Keratinocyte (primary cell): ENCODE results near the gene SLC4A9.
"Not testable (repeated sequence)": the region's sequence is repeated elsewhere in the genome, so short reads cannot be mapped to it uniquely, and the experiment has no call there.

ENCODE experiments used
- EZH2 ChIP-seq: IDR thresholded peaks from one replicate; pipeline ENCODE4 v1.6.1; 2012; ENCODE audit warnings: inconsistent platforms, mild to moderate bottlenecking, low read length, moderate library complexity
- TF ChIP-seq, protein P1 (sequence below), 3 experiments: IDR thresholded peaks in 1 of 3; conservative IDR thresholded peaks in 1 of 3; optimal IDR thresholded peaks in 1 of 3; 2 replicates in 2 of 3; 3 replicates in 1 of 3; pipeline versions ENCODE3 to v1.5.1; 2011; ENCODE audit warnings: low read length in 3 of 3, mild to moderate bottlenecking in 3 of 3, moderate library complexity in 2 of 3, control low read depth in 1 of 3, inconsistent platforms in 1 of 3; ENCODE audit not compliant: insufficient read depth in 2 of 3; ENCODE audit errors: extremely low read depth in 1 of 3

DNA sequence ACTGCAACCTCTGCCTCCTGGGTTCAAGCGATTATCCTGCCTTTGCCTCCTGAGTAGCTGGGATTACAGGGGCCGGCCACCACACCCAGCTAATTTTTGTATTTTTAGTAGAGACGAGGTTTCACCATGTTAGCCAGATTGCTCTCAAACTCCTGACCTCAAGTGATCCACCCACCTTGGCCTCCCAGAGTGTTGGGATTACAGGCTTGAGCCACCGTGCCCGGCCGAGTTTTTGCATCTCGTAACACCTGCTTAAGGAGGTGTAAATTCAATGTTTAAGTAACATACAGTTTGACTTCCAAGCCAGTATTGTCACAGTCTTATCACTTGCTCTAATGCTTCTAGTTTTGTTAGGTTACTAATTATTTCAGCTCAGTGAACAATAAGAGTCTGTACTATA, 61.4 kb downstream of the SLC4A9 start:
- TF ChIP-seq, protein P1, sequence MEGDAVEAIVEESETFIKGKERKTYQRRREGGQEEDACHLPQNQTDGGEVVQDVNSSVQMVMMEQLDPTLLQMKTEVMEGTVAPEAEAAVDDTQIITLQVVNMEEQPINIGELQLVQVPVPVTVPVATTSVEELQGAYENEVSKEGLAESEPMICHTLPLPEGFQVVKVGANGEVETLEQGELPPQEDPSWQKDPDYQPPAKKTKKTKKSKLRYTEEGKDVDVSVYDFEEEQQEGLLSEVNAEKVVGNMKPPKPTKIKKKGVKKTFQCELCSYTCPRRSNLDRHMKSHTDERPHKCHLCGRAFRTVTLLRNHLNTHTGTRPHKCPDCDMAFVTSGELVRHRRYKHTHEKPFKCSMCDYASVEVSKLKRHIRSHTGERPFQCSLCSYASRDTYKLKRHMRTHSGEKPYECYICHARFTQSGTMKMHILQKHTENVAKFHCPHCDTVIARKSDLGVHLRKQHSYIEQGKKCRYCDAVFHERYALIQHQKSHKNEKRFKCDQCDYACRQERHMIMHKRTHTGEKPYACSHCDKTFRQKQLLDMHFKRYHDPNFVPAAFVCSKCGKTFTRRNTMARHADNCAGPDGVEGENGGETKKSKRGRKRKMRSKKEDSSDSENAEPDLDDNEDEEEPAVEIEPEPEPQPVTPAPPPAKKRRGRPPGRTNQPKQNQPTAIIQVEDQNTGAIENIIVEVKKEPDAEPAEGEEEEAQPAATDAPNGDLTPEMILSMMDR (optimal IDR thresholded peaks at IDR 0.05 in 1 of 3, IDR thresholded peaks at IDR 0.05 in 1 of 3, conservative IDR thresholded peaks at IDR 0.05 in 1 of 3; ENCODE audit: extremely low read depth in 1 of 3, insufficient read depth in 2 of 3, low read length in 3 of 3) = not testable (repeated sequence)
- not testable (repeated sequence) for TF ChIP-seq EZH2
